Measurements from ENCODE around the gene ATG9A.
A peak's percentile ranks its signal among the peaks of the same experiment; 100 is the strongest.
"Not testable (repeated sequence)": the region's sequence is repeated elsewhere in the genome, so short reads cannot be mapped to it uniquely, and the experiment has no call there.

ATG9A gene

GRCh38 chr2:219205981-219206327, 23.5 kb downstream of the ATG9A start:
- no peak for DNase-seq

GRCh38 chr2:219205165-219205538, 24.3 kb downstream of the ATG9A start:
- DNase-seq, result no peak

DNA sequence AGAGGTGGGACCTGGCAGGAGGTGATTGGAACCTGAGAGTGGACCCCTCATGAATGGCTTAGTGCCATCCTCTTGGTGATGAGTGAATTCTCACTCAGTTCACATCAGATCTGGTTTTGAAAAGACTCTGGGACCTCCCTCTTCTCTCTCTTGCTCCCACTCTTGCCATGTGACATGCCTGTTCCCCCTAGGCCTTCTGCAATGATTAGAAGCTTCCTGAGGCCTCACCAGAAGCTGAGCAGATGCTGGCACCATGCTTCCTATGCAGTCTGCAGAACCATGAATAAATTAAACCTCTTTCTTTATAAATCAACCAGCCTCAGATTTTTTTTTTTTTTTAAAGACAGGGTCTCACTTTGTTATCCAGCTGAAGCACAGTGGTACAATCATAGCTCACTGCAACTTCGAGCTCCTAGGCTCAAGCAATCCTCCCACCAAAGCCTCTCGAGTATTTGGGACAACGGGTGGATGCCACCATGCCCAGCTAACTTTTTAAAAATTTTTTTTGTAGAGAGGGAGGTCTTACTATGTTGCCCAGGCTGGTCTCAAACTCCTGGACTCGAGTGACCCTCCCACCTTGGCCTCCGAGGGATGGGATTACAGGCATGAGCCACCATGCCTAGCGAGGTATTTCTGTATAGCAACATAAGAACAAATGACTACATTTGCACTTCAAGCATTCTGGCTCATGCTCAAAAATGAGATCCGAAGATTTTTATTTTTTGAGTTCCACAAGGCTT, 24.8 kb downstream of the ATG9A start:
- no peak for DNase-seq

DNA sequence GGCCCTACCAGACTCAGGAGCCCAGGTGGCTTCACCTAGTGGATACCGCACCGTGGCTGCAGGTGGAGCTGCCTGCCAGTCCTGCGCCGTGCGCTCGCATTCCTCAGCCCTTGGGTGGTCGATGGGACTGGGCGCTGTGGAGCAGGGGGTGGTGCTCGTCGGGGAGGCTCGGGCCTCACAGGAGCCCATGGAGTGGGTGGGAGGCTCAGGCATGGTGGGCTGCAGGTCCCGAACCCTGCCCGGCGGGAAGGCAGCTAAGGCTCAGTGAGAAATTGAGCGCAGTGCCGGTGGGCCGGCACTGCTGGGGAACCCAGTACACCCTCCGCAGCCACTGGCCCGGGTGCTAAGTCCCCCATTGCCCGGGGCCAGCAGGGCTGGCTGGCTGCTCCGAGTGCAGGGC, 28.1 kb downstream of the ATG9A start:
- DNase-seq, result not testable (repeated sequence)

- DNase-seq, result not testable (repeated sequence)
These were observed 28.7 kb downstream of the ATG9A start for GRCh38 chr2:219200502-219201326.

- DNase-seq, result no peak
These were observed 29.8 kb downstream of the ATG9A start for GRCh38 chr2:219199470-219200211.

DNA sequence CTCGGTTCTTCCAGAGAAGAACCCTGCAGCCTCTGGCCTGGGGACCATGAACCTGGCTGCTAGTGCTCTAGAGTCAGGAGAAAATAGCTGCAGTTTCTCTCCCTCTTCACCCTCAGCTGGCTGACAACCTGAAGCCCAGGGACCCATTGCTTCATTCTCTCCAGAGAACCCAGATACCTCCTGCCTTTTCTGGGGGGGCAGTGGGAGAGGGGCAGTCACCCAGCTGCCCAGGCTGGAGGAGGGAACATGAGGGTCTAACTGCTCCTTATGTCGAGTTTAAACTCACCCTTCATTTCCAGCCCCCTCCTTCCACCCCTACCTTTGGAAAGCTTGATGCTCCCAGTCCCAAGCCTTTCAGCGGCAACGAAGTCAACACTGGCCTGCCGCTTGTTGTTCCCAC, 30.5 kb downstream of the ATG9A start:
- no peak for DNase-seq

- no peak for DNase-seq
These were observed 32.0 kb downstream of the ATG9A start for GRCh38 chr2:219197388-219197787.

DNA sequence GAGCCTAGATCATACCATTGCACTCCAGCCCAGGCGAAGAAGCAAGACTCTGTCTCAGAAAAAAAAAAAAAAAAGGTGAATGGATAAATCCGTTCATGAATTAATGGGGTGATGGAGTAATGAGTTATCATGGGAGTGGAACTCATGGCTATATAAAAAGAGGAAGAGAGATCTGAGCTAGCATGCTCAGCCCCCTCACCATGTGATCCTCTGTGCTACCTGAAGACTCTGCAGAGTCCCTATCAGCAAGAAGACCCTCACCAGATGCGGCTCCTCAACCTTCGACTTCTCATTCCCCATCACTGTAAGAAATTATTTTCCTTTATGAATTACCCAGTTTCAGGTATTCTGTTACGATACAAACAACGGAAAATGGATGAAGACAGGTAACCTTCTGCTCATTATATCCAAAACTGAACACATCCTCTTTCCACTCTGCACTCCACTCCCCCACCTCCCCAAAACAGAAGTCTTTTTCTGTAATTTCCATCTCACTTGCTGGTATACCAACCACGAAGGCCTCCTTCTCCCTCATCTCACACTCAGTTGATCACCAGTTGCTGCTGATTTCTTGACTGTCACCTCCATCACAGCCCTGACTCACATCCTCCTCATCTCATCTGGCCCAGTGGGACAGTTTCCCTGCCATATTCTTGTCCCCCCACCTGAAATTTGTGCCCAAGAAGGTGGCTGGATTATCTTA, 42.5 kb downstream of the ATG9A start:
- no peak for DNase-seq

DNA sequence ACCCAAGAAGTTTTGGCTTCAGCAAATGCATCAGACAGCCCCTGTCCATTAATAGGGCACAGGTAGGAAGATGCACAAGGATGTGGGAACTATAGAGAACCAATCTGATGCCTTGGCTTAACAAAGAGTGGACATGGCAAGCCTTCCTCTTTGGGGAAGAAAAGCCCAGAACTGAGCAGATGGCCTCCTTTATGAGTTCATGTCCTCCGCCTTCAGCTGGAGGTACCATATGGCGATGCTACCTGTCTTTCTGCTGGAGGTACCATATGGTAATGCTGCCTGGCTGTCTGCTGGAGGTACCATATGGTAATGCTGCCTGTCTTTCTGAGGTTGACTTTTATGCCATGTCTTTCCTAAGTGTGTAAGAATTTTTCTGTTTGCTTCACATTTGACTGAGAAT, 45.3 kb downstream of the ATG9A start:
- DNase-seq, result no peak

- no peak for DNase-seq
These were observed 46.2 kb downstream of the ATG9A start for GRCh38 chr2:219183151-219183772.

GRCh38 chr2:219182331-219183150, 46.9 kb downstream of the ATG9A start:
- DNase-seq, result no peak

- DNase-seq, result no peak
These were observed 47.9 kb downstream of the ATG9A start for GRCh38 chr2:219181531-219181930.

DNA sequence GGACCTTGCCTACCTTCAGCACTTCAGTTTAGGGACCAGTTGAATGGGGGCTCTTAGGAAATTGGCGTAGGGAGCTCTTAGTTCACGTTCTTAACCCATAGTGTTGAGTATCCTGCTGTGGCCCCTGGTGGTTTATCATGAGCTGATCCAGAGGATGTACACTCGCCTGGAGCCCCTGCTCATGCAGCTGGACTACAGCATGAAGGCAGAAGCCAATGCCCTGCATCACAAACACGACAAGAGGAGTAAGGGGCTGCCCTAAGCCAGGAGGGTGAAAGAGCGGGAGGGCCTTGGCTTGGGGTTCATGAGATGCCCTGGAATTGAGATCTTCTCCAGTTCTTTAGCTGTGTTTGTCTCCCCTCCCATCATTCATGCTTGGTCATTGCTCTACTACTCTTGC, 48.5 kb downstream of the ATG9A start:
- no peak for DNase-seq

- no peak for DNase-seq
These were observed 49.6 kb downstream of the ATG9A start for GRCh38 chr2:219179601-219180465.

GRCh38 chr2:219178377-219179175, 50.9 kb downstream of the ATG9A start:
- peak; percentile 9 for DNase-seq

- DNase-seq, result peak; percentile 89
These were observed 51.7 kb downstream of the ATG9A start, which contains the start of gene RETREG2 for GRCh38 chr2:219177552-219178376. Gene RETREG2, plus strand, starts transcription at chr2:219178275. Its CDS starts 78 bp downstream, at chr2:219178353.

GRCh38 chr2:219176818-219177551, 52.5 kb downstream of the ATG9A start, which contains the start of gene CNPPD1:
Gene CNPPD1, minus strand, starts transcription at chr2:219176925. Its CDS starts 97 bp downstream, at chr2:219176828.
- peak; percentile 81 for DNase-seq

Measured in HCEC 1CT (cell line).